HT1080 (cell line): Measurements from ENCODE around the gene CDH10. TPM values are rescaled to one million over a fixed set of nuclear protein-coding genes. Genes with fewer than 3 reads are reported as not detected.

Experiments
- DNase-seq: peaks from one replicate; pipeline ENCODE4 v3.0.0-alpha.2; 2015; ENCODE audit warnings: low read depth
- polyA plus RNA-seq, 2 experiments: library from polyadenylated mRNA; depleted of rRNA; stranded (reverse); fragments of >200 nt; gene quantifications; 2 replicates each; pipeline ENCODE4 v1.2.3, GENCODE V29; 2015
- total RNA-seq: library from RNA; depleted of rRNA; stranded (reverse); fragments of >200 nt; shearing (Covaris generic); gene quantifications from 2 replicates; pipeline ENCODE4 v1.2.3, GENCODE V29; 2014; rRNA removed

Gene CDH10
- total RNA-seq, result 0.06 and 0.07 TPM in 2 replicates
- 0.37 and 0.54 TPM in 2 replicates for polyA plus RNA-seq (2015; cell fraction: cytosol; rRNA removed)
- polyA plus RNA-seq (2015; cell fraction: nucleus; rRNA removed), result 3.2 and 3.7 TPM in 2 replicates

DNA sequence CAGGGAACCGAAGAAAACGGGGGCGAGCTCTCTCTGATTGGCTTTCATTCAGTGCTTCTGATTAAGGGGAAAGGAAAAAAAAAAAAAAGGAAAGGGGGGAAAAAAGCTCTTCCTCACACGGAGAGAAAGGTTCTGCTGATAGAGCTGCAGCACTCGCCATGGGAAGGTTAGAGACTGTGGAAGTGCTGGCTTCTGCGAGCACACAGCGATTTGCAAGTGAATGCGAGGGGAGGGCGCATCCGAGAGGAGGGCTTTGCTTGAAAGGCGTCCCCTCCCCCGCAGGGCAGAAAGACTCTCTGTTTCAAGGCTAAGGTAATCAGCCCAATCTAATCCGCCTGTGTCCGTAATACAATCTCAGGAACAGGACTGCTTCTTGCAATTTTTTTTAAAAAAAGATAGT is at the start of gene CDH10:
CDH10 (minus strand) TSS at position 218 of the 400 bp plus-strand sequence. CDS start 51,488 bp downstream, outside the sequence.
- peak; percentile 48 for DNase-seq

DNA sequence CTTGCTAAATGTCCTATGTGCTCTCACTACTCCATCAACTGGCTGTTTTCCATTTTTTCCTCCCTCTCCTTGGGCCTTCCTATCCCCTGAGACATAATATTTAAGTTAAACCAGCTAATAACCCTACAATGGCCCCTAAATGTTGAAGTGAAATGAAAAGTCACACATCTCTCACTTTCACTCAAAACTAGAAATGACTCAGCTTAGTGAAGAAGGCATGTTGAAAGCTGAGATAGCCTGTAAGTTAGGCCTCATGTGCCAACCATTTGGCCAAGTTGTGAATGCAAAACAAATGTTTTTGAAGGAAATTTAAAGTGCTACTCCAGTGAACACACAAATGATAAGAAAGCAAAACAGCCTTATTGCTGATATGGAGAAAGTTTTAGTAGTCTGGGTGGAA is 48.8 kb upstream of the CDH10 start:
- DNase-seq, result no peak

DNA sequence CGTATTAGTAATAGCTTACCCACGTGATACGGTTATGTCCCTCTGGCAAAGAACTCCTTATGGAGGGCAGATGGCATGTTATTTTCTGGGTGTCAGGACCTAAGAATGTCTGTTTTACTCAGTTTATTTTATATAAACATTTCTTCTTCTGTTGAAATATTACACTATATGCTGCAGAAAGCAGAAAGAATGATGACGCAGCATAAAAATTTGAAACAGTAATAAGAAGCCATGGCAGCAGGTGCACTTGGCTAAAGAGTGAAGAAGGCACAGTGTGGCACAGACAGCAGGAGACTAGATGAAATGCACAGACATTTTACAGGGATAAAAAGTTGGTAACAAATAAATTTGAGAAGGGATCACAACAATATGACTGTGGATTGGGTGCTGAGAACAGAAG is 46.3 kb upstream of the CDH10 start:
- no peak for DNase-seq

DNA sequence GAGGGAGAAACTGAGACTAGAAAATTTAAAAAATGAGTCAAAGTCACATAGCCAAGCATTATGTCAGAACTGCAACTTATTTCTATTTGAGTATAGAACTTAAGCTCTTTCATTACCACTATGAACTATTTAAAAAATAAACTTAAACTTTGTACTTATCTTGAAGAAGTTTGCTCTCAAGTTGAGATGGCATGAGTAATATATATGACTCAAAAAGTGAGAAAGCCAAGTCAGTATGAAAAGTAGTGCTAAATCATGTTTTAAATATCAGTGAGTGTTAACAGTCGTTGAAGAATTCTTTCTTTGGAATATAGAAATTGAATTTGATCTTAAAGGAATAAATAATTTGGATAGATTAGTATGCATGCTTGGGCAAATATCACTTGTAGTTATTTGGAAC is 36.3 kb upstream of the CDH10 start:
- DNase-seq, result no peak

DNA sequence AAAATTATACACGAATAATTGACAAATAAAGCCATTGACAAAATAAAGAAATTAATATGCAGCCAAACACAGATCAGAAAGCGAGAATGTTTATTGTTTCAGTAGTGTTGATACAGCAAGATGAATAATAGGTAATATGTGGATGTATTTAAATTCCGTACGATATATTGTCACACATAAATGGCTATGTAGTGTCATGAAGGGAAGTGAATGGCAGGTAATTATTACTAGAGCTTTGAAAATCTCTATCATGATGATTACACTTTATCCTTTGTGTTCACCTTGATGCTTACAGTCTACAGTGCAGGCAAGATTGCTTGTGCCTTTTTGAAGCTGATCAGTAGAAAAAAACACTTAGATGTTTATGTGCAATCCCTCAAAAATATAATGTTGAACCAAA is 23.3 kb upstream of the CDH10 start:
- DNase-seq, result no peak

DNA sequence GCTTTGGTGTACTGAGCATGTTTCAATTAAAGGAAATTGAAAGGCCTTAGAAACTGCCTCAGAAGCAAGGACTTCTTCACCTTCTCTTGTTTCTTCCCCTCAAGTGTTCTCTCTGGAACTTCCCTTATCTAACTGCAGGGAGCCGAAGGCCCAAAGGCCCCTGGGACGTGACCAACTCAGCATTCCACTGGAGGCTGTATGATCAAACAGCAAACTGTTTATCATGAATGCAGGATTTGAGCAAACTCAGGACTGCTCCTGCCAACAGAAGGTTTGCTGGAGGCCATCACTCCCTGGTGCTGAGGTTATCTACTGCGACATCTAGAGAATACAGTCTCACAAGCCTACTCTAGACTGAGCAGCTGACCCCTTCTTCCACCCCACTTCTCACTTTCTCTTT is 4.8 kb upstream of the CDH10 start:
- DNase-seq, result no peak

DNA sequence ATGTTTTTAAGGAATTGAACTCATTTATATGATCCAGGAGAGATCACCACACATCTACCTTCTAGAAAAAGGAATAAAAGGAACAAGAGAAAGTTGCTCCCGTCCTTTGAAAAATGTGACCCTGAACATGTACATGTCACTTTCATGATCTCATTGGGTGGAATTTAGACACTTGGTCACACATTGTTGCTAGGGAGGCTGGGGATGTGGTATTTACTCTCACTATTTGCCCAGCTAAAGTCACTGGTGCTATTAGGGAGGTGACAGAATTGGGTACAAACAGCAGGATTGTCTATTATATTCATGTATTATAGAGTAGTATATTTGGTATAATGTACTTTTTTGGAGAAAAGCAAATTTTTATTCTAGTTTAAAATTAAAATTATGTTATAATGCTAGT is 2.1 kb upstream of the CDH10 start:
- no peak for DNase-seq

DNA sequence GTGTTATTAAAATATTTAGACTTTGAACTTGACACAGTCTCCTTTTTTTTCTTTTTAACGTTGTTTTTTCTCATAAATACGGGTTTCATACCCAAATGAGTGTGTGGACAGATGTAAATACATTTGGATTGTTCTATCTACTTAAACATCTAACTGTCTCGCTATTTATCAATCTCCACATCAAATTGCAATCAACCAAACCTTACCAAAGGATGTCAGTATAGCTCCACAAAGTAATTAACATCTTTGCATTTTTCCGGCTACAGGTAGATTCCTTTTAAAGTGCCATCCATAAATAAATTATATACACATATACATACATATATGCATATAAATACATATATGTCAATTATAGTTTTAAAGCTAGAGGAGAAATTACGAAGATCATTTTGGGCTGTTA is 705 bp upstream of the CDH10 start:
- DNase-seq, result no peak

DNA sequence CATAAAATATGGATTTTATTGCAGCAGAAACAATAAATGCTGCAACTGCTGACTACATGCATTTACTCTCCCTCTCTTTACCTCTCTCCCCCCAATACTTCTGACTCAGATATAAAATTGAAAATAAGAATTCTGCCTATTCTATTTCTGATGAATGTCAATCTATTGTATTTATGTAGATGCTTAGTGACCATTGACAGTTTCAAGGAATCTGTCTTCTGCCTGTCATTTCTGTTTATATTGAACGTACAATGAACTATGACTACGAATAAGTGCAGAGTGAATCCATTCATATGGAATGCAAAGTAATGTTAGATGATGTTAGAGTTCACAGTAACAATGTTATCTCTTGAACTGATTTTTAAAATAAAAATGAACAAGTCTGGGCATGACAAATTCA is 898 bp downstream of the CDH10 start:
- DNase-seq, result no peak

DNA sequence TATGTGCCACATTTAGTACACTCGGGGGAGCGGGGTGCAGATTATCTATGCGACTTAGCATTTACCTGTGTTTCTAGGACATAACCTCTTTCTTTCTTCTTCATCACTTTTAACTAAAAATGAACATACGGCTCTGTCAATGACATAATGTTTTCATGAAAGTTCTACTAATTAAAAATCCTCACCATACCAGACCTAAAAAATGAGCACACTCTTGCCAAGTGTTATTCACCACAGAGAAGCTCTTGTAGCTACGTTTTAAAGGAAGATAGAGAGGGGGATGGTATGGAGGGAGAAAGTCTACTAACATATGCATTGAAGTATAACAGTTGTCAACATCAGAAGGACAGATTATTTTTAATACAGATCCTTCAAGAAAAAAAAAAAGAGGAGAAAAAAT is 1.6 kb downstream of the CDH10 start:
- no peak for DNase-seq

DNA sequence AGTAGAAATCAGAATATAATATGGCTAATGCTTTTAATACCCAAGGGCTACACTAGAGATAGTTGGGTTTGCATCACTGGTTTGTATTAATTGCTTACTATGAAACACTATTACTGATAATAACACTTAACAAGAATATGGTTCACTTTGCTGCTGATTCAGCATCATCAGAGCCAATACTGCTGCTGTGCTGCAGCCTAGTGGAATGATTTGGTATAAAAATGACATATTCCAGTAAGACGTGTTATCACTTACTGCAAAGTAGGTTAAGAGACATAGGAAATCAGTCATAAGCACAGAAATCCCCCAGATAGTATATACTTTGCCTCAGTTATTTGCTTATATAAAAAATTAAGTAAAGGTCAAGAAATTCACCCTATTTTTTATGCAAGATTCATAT is 2.8 kb downstream of the CDH10 start:
- peak; percentile 11 for DNase-seq

DNA sequence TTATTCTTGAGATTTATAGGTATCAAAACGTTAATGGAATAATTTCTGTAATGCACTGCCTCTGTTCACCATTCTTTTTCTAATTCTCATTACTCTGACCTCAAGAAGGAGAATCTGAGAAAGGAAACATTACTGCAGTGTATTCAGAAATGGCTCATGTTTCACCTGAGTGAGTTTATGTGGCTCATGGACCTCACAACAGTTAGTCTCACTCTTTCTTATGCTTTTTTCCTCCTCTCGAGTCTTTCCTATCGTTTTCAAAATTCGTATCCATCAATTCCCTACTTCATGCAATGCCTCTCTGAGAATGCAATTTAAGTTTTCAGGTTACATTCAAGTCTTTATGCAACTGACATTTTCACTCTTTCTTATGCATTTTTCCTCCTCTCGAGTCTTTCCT is 9.6 kb downstream of the CDH10 start:
- no peak for DNase-seq

DNA sequence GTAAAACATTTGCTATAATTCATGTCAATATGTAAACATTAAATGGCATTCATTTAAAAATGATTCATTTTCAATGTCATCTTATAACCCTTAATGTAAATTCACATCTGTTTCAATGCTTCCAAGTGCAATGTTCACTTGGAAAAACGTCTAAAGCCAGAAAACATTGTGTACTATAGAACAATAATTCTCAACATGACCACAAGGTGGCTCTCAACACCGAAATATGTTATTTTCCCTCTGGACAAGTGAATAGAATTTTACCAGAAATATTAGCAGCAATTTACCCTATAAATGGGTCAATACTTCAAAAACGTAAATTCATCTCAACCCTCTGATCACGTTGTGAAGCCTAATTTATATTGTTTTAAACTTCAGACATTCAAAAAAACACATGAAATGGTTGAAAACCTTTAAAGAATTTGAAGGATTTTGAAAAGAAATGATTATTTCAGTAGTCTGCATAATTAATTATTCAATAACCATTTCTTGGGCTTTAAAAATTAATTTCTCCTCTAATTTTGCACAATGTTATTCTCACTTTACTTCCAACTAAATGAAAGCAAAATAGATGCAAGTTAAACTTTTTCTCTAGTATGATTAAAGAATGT is 11.0 kb downstream of the CDH10 start:
- peak; percentile 25 for DNase-seq

DNA sequence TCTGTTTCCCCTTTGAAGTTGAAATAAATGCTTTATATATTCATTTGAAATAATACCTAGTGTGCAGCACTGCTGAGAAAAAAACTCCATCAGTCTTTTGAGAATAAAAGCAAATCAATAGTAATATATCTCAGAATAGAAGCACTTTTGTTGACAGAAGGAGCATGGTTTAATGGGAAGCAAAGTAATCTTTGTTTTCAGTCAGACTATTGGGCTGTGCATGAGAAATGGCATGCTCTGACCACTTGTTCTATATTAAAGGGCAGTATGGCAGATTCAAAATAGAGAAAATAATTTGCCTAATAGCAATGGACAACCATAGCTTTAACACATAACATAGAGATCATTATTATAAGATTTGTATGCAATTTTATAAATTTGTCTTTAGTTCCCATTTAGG is 12.4 kb downstream of the CDH10 start:
- DNase-seq, result no peak

DNA sequence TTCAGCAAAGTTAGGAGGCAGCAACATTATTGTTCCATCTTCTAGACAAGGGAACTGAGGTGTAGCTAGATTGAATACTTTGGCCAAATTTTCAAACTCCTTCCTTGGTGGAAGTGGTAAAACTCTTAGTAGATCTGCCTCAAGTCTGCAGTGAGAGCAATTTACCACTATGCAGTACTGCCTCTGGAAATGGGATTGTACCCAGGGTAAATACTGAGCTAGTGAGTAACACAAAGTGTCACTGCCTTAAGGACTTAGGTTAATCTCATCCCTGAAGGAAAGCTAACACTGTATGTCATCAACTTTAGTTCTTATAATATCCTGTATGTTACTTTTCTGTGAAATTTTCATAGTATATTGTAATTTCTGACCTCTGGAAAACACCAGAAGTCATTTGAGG is 13.9 kb downstream of the CDH10 start:
- no peak for DNase-seq

DNA sequence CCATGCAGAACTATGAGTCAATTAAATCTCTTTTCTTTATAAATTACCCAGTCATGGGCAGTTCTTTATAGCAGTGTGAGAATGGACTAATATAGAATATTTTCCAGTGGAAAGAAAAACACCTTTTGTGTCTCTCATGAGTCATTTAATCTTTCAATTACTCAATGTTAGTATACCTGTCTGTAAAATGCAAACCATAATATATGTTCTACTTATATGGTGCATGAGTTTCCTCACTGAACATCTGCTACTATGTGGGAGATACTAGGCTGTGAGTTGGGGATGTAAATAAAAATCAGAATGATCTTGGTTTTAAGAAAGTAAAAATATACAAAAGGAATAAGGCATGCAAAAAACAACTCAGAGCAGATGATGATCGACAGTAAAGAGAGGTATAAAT is 15.0 kb downstream of the CDH10 start:
- DNase-seq, result no peak

DNA sequence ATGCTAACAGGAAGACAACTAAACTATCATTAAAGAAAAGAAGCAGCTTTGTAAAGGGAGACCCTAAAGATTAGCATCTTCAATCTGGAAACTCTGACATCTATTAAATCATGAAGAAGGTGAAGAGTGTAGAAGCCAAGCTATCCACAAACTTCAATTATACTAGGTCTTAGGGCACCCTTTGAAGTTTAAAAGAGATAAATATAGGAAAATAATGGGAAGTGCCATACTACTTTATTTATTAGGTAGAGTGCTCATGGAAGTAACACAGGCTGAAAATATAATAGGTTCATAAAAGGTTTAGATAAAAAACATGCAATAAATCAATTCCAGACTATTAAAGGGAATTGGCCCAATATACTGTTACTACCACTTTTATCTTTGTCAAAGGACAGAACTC is 19.9 kb downstream of the CDH10 start:
- DNase-seq, result no peak

DNA sequence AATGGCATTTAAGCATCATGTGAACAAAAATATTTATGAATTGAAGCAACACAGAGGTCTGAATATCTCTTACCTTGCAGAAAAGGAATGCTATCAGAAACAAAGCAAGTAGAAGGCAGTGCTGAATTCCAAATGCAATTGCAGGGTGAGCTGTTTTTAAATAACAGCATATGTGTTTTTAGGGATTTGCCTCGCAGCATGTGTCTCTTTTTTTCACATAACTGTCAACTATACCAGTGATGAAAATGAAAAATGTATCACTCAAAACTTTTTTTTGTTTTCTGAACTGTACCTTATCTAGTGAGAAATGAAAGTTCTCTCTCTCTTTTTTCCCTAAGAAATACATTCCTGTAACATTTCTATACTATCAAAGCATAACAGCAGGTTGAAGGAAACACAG is 21.2 kb downstream of the CDH10 start:
- no peak for DNase-seq

DNA sequence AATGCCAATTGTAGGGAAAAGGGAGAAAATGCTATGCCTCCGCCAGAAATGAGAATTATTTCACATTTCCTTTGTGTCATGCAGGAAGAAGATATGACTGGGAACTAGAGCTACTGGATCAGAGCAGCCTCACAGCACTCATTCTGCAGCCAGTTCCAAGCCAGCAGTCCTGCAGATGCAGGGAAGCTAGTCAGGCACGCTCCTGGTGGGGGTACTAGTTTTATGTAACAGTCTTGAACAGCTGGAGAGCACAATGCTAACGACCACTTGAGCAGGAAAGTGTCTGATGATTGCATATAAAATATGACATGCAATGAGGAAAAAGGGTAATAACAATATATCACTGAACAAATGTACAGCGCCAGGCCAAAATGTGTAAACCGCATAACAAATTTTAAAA is 21.7 kb downstream of the CDH10 start:
- DNase-seq, result no peak

DNA sequence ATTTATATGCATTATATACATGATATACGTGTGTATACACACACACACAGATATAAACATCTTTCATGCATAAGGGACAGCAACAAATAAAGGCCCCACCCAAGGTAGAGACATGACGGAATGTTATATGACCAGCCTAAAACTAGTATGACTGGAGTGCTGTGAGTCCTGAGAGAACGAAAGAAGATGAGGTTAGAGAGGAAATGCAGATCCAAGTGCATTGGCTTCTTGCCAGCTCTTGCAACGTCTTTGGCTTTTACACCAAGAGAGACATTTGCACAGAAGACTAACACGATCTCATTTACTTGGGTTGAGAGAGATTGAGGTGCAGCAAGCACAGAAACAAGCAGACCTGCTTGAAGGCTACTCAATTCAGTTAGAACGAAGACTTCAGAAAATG is 23.0 kb downstream of the CDH10 start:
- DNase-seq, result peak; percentile 47

DNA sequence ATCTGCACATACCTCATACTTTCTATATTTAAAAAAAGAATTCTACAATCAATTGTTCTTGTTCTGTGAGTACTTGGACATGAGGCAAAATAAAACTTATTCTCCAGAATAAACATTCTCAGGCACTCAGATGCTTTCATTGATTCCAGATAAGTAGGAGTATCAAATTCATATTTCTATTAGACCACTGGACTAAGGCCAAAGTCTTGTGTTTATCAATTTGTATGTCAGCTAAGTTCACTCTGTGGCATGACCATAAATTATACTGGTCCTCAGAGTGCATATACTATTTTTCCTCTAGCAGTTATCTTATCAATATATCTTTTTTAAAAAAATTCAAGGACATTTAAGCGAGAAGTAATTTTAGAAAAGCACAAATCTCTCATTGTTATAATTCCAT is 28.2 kb downstream of the CDH10 start:
- DNase-seq, result no peak

DNA sequence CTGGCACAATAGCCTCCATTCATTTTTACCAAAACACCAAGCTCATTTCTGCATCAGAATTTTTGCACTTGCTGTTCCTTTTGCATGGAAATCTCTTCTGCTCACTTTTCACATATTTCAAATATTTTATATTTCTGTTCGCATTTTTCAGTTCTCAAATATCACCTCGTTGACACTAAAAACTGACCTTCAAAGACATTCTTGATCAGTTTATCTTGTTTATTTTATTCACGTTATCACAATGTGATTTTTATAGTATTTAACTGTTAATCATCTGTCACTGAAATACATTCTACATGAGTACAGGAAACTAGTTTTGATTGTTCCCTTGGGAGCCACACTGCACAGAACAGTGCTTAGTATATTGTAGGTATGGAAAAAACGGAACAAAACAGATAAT is 29.6 kb downstream of the CDH10 start:
- DNase-seq, result no peak

DNA sequence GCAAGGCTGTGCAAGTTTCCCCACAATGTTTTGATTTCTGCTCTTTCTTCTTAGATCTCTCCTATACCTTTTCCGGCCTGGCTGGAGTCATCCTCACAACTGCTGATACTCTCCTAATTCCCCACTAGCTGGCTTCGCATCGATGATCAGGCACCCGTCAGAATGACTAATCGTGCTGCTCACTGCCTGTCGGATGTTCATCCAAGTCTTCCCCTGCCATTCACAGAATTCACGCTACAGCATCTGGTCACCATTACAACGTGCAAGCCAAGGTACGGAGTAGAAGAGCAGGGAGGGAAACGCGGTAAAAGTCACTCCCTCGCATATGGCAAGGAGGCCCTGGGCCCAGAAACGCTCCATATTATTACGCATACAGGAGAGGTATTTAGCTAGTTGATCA is 35.1 kb downstream of the CDH10 start:
- peak; percentile 46 for DNase-seq

DNA sequence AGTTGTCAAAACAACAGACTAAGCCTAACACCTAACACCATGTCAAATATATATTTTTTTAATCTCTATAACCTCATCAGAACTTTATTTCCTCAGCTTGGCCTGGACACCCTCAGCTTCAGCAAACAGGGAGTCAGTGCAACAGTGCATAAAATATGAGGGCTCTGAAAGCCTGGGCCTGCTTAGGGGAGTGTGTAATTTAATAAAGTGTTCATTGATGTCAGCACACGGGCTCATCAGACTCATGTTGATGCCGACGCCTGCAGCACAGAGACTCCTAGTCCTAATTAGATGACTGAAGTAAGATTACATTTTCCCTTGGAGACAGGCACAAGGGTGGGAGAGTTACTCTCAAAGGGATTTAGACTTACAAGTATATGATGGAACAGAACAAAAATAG is 37.8 kb downstream of the CDH10 start:
- DNase-seq, result no peak
